ENCODE results near the gene LETMD1.

- TF ChIP-seq JUNB (IDR thresholded peaks at IDR 0.05) (no peak), CTCF (IDR thresholded peaks at IDR 0.05) (no peak), POLR2A (IDR thresholded peaks at IDR 0.05; ENCODE audit: low read length) (no peak), USF2 (IDR thresholded peaks at IDR 0.05) (no peak), KDM5A (IDR thresholded peaks at IDR 0.05) (no peak), MAFK (IDR thresholded peaks at IDR 0.05; ENCODE audit: partially characterized antibody) (no peak), RCOR1 (IDR thresholded peaks at IDR 0.05; ENCODE audit: low read depth, low read length) (no peak), ELK1 (IDR thresholded peaks at IDR 0.05; ENCODE audit: low read depth, low read length) (no peak)
Observed at GRCh38 chr12:51019927-51020326, 28.2 kb upstream of the LETMD1 start.
